SK-N-SH treated with all-trans-retinoic acid at 6 μM for 48 hours (cell line): Measurements from ENCODE around the gene EVPL.

ENCODE experiments used
- ATAC-seq: fragments of 200-7000 bp; cut with Tn5 transposase; 3 replicates; pipeline ENCODE4 v1.9.1; 2020; ENCODE audit warnings: mild to moderate bottlenecking, moderate library complexity
- ARNTL ChIP-seq: fragments of 450-650 bp; formaldehyde crosslinking; IDR thresholded peaks from 2 replicates; pipeline ENCODE4 v1.5.0; 2020; ENCODE audit warnings: low read depth, mild to moderate bottlenecking, moderate library complexity, borderline replicate concordance
- BACH2 ChIP-seq: fragments of 250-450 bp; sonication (Bioruptor Pico); IDR thresholded peaks from 2 replicates; pipeline ENCODE4 v1.9.0; 2021; ENCODE audit warnings: mild to moderate bottlenecking, borderline replicate concordance
- CSDC2 ChIP-seq: fragments of 250-450 bp; sonication (Bioruptor Pico); IDR thresholded peaks from 2 replicates; pipeline ENCODE4 v1.5.0; 2020; ENCODE audit warnings: mild to moderate bottlenecking, moderate library complexity
- ESRRG ChIP-seq: fragments of 250-450 bp; sonication (Bioruptor Pico); IDR thresholded peaks from 2 replicates; pipeline ENCODE4 v1.6.1; 2021; ENCODE audit warnings: mild to moderate bottlenecking
- GLIS3 ChIP-seq: fragments of 250-450 bp; sonication (Bioruptor Pico); IDR thresholded peaks from 2 replicates; pipeline ENCODE4 v1.5.0; 2020; ENCODE audit warnings: mild to moderate bottlenecking, moderate library complexity
- ISL1 ChIP-seq: fragments of 250-450 bp; sonication (Bioruptor Pico); IDR thresholded peaks from 2 replicates; pipeline ENCODE4 v2.1.2; 2022; ENCODE audit warnings: mild to moderate bottlenecking, moderate library complexity
- OSR1 ChIP-seq: fragments of 250-450 bp; sonication (Bioruptor Pico); IDR thresholded peaks from 2 replicates; pipeline ENCODE4 v1.8.0; 2022; ENCODE audit warnings: moderate library complexity, mild to moderate bottlenecking, inconsistent platforms
- PPARA ChIP-seq: fragments of 250-450 bp; sonication (Bioruptor Pico); IDR thresholded peaks from 2 replicates; pipeline ENCODE4 v1.5.0; 2020; ENCODE audit warnings: mild to moderate bottlenecking, borderline replicate concordance
- RARB ChIP-seq: fragments of 250-450 bp; sonication (Bioruptor Pico); IDR thresholded peaks from 2 replicates; pipeline ENCODE4 v1.8.0; 2021; ENCODE audit warnings: mild to moderate bottlenecking, moderate library complexity
- SNAI2 ChIP-seq: fragments of 250-450 bp; sonication (Bioruptor Pico); IDR thresholded peaks from 2 replicates; pipeline ENCODE4 v1.5.0; 2020; ENCODE audit warnings: mild to moderate bottlenecking, moderate library complexity
- TCF4 ChIP-seq: fragments of 250-450 bp; sonication (Bioruptor Pico); IDR thresholded peaks from 2 replicates; pipeline ENCODE4 v1.8.0; 2021; ENCODE audit warnings: mild to moderate bottlenecking, moderate library complexity, borderline replicate concordance
- TOX ChIP-seq: fragments of 250-450 bp; sonication (Bioruptor Pico); IDR thresholded peaks from 2 replicates; pipeline ENCODE4 v1.8.0; 2021; ENCODE audit warnings: mild to moderate bottlenecking, moderate library complexity, borderline replicate concordance
- ZC3H10 ChIP-seq: fragments of 250-450 bp; sonication (Bioruptor Pico); IDR thresholded peaks from 2 replicates; pipeline ENCODE4 v1.5.1; 2021; ENCODE audit warnings: mild to moderate bottlenecking, moderate library complexity
- ZFP3 ChIP-seq: fragments of 250-450 bp; sonication (Bioruptor Pico); IDR thresholded peaks from 2 replicates; pipeline ENCODE4 v1.5.0; 2020; ENCODE audit warnings: mild to moderate bottlenecking, moderate library complexity
- ZFP30 ChIP-seq: fragments of 450-650 bp; formaldehyde crosslinking; IDR thresholded peaks from 2 replicates; pipeline ENCODE4 v1.5.0; 2022; ENCODE audit warnings: mild to moderate bottlenecking, moderate library complexity
- ZNF565 ChIP-seq: fragments of 450-650 bp; formaldehyde crosslinking; conservative IDR thresholded peaks from 2 replicates; pipeline ENCODE4 v1.5.0; 2020; ENCODE audit warnings: low read depth, mild to moderate bottlenecking, moderate library complexity
- ZNF70 ChIP-seq: fragments of 450-650 bp; formaldehyde crosslinking; IDR thresholded peaks from 2 replicates; pipeline ENCODE4 v1.5.0; 2020; ENCODE audit warnings: mild to moderate bottlenecking, moderate library complexity
- ZNF8 ChIP-seq: fragments of 450-650 bp; formaldehyde crosslinking; IDR thresholded peaks from 2 replicates; pipeline ENCODE4 v1.5.0; 2020; ENCODE audit warnings: mild to moderate bottlenecking, moderate library complexity
- TF ChIP-seq, protein P1 (sequence below): fragments of 250-450 bp; sonication (Bioruptor Pico); IDR thresholded peaks from 2 replicates; pipeline ENCODE4 v1.5.1; 2020; ENCODE audit warnings: low read depth, mild to moderate bottlenecking, moderate library complexity
- TF ChIP-seq, protein P2 (sequence below): fragments of 250-450 bp; sonication (Bioruptor Pico); IDR thresholded peaks from 2 replicates; pipeline ENCODE4 v1.8.0; 2021; ENCODE audit warnings: low read depth, mild to moderate bottlenecking, moderate library complexity, borderline replicate concordance
- TF ChIP-seq, protein P3 (sequence below): fragments of 250-450 bp; sonication (Bioruptor Pico); IDR thresholded peaks from 2 replicates; pipeline ENCODE4 v1.8.0; 2020; ENCODE audit warnings: mild to moderate bottlenecking, moderate library complexity, borderline replicate concordance
- TF ChIP-seq, protein P4 (sequence below): fragments of 250-450 bp; sonication (Bioruptor Pico); IDR thresholded peaks from 2 replicates; pipeline ENCODE4 v1.5.1; 2021; ENCODE audit warnings: mild to moderate bottlenecking, moderate library complexity
- TF ChIP-seq, protein P5 (sequence below): fragments of 250-450 bp; sonication (Bioruptor Pico); IDR thresholded peaks from 2 replicates; pipeline ENCODE4 v1.5.0; 2020; ENCODE audit warnings: mild to moderate bottlenecking, moderate library complexity

EVPL gene

DNA sequence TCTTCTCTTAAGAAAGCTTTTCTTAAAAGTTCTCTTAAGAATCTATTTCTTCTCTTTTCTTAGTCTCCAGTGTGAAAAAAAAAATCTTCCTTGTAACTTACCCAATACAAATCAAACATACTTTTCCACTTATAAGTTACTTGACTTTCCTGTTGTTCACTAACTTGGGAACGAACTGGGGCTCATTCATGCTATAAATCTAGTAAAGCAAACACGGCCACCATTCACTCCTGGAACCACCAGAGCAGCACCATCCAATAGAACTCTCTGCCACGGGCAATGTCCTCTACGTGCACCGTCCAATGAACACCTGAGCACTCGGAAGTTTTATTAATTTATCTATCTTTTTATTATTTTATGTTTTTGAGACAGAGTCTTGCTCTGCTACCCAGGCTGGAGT is 24.5 kb upstream of the EVPL start:
- ATAC-seq = no peak
- TF ChIP-seq ISL1 (CRISPR knock-in tag) (no peak), SNAI2 (CRISPR knock-in tag) (no peak), CSDC2 (CRISPR knock-in tag) (no peak), TCF4 (CRISPR knock-in tag) (no peak), ZFP3 (CRISPR knock-in tag) (no peak), RARB (CRISPR knock-in tag) (no peak), ZFP30 (CRISPR knock-in tag) (no peak), ARNTL (CRISPR knock-in tag) (no peak), ZNF70 (CRISPR knock-in tag) (no peak)
- TF ChIP-seq, protein P1, sequence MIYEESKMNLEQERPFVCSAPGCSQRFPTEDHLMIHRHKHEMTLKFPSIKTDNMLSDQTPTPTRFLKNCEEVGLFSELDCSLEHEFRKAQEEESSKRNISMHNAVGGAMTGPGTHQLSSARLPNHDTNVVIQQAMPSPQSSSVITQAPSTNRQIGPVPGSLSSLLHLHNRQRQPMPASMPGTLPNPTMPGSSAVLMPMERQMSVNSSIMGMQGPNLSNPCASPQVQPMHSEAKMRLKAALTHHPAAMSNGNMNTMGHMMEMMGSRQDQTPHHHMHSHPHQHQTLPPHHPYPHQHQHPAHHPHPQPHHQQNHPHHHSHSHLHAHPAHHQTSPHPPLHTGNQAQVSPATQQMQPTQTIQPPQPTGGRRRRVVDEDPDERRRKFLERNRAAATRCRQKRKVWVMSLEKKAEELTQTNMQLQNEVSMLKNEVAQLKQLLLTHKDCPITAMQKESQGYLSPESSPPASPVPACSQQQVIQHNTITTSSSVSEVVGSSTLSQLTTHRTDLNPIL (CRISPR knock-in tag) = no peak
- TF ChIP-seq, protein P2, sequence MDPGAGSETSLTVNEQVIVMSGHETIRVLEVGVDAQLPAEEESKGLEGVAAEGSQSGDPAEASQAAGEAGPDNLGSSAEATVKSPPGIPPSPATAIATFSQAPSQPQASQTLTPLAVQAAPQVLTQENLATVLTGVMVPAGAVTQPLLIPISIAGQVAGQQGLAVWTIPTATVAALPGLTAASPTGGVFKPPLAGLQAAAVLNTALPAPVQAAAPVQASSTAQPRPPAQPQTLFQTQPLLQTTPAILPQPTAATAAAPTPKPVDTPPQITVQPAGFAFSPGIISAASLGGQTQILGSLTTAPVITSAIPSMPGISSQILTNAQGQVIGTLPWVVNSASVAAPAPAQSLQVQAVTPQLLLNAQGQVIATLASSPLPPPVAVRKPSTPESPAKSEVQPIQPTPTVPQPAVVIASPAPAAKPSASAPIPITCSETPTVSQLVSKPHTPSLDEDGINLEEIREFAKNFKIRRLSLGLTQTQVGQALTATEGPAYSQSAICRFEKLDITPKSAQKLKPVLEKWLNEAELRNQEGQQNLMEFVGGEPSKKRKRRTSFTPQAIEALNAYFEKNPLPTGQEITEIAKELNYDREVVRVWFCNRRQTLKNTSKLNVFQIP (CRISPR knock-in tag) = no peak

DNA sequence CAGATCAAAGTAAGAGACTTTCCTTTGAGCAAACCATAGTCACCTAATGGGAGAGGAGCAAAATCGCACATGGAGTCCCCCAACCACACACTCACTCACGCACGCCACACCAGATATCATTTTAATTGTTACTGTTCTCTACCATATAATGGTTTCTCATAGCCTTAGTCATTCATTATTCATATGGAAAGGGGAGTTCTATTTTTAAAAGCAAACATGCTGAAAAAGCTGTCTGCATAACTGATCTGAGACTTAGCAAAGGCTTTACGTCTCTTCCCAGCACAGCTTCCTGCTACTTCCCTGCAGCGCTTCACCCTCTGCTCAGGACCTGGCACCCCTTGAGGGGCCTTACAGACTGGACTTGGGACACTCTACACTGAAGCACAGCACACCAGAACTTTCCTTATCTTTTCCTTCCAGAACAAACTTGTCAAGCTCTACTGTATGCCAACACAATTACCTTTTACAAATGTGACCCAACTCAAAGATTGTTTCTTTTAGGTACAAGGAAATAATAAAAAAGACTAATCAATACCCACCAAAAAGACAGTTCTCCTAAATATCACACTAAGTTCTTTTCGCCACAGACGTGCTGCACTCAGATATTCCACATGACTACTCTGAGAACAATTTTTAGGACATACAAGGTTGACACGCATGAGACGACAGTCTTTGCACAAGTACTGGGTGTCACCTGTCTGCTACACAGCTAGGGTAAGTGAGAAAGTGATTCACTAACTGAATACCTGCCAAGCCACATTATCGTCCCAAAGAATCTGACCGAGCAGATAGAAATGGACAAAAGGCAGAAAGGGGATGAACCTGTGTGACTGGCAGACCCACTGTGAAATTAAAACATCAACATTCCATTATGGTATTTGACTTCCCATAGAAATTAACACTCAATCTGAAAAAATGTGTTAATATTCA is 23.7 kb upstream of the EVPL start:
- no peak for TF ChIP-seq ZNF565 (CRISPR knock-in tag)
- no peak for TF ChIP-seq TOX (CRISPR knock-in tag)
- TF ChIP-seq ZNF70 (CRISPR knock-in tag) = no peak
- no peak for TF ChIP-seq OSR1 (CRISPR knock-in tag)
- TF ChIP-seq, protein P1 (CRISPR knock-in tag) = no peak
- TF ChIP-seq SNAI2 (CRISPR knock-in tag) = no peak
- TF ChIP-seq, protein P2 (CRISPR knock-in tag) = no peak
- TF ChIP-seq ZNF8 = no peak
- no peak for TF ChIP-seq CSDC2 (CRISPR knock-in tag)
- TF ChIP-seq GLIS3 (CRISPR knock-in tag) = no peak
- no peak for TF ChIP-seq ZFP3 (CRISPR knock-in tag)
- TF ChIP-seq ARNTL (CRISPR knock-in tag) = no peak
- no peak for TF ChIP-seq RARB (CRISPR knock-in tag)
- no peak for TF ChIP-seq ESRRG
- TF ChIP-seq PPARA (CRISPR knock-in tag) = no peak
- no peak for TF ChIP-seq BACH2 (CRISPR knock-in tag)
- TF ChIP-seq TCF4 (CRISPR knock-in tag) = no peak
- TF ChIP-seq, protein P3, sequence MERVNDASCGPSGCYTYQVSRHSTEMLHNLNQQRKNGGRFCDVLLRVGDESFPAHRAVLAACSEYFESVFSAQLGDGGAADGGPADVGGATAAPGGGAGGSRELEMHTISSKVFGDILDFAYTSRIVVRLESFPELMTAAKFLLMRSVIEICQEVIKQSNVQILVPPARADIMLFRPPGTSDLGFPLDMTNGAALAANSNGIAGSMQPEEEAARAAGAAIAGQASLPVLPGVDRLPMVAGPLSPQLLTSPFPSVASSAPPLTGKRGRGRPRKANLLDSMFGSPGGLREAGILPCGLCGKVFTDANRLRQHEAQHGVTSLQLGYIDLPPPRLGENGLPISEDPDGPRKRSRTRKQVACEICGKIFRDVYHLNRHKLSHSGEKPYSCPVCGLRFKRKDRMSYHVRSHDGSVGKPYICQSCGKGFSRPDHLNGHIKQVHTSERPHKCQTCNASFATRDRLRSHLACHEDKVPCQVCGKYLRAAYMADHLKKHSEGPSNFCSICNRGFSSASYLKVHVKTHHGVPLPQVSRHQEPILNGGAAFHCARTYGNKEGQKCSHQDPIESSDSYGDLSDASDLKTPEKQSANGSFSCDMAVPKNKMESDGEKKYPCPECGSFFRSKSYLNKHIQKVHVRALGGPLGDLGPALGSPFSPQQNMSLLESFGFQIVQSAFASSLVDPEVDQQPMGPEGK (CRISPR knock-in tag) = no peak
- no peak for ATAC-seq

DNA sequence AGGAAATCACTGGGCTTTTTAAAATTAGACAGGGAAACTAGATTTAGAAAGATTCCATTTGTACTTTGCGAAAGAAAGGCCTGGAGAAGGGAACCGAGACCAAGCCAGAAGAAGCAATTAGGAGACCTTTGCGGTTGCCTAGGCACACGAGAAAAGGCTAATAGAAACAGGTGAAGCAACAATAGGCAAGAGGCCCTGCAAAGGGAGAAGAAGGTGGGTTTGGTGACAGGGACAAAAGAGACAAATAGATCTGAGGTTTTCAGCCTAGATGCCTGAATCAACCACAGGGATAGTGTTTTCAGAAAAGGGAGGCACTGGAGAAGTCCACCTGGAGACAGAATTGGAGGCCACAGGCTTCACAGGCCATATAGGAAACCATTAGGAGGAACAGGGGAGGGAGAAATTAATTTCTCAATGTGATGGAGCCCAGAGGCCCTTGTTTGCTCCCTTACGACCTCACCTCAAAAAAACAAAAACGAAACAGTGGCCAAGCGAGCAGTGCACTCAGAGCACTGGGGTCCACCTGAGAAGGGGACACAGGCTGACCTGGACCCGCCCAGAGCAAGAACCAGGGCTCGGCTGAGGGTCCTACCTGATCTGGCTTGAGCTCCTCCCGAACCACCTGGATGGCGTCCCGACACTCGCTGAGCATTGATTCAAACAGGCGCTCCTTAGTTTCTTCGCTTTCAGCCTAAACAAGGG is 22.9 kb upstream of the EVPL start:
- no peak for ATAC-seq
- TF ChIP-seq ISL1 (CRISPR knock-in tag) (no peak), SNAI2 (CRISPR knock-in tag) (no peak), ZFP30 (CRISPR knock-in tag) (no peak), OSR1 (CRISPR knock-in tag) (no peak), ZC3H10 (CRISPR knock-in tag) (no peak)
- TF ChIP-seq, protein P4, sequence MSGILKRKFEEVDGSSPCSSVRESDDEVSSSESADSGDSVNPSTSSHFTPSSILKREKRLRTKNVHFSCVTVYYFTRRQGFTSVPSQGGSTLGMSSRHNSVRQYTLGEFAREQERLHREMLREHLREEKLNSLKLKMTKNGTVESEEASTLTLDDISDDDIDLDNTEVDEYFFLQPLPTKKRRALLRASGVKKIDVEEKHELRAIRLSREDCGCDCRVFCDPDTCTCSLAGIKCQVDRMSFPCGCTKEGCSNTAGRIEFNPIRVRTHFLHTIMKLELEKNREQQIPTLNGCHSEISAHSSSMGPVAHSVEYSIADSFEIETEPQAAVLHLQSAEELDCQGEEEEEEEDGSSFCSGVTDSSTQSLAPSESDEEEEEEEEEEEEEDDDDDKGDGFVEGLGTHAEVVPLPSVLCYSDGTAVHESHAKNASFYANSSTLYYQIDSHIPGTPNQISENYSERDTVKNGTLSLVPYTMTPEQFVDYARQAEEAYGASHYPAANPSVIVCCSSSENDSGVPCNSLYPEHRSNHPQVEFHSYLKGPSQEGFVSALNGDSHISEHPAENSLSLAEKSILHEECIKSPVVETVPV (CRISPR knock-in tag) = no peak
- TF ChIP-seq, protein P5, sequence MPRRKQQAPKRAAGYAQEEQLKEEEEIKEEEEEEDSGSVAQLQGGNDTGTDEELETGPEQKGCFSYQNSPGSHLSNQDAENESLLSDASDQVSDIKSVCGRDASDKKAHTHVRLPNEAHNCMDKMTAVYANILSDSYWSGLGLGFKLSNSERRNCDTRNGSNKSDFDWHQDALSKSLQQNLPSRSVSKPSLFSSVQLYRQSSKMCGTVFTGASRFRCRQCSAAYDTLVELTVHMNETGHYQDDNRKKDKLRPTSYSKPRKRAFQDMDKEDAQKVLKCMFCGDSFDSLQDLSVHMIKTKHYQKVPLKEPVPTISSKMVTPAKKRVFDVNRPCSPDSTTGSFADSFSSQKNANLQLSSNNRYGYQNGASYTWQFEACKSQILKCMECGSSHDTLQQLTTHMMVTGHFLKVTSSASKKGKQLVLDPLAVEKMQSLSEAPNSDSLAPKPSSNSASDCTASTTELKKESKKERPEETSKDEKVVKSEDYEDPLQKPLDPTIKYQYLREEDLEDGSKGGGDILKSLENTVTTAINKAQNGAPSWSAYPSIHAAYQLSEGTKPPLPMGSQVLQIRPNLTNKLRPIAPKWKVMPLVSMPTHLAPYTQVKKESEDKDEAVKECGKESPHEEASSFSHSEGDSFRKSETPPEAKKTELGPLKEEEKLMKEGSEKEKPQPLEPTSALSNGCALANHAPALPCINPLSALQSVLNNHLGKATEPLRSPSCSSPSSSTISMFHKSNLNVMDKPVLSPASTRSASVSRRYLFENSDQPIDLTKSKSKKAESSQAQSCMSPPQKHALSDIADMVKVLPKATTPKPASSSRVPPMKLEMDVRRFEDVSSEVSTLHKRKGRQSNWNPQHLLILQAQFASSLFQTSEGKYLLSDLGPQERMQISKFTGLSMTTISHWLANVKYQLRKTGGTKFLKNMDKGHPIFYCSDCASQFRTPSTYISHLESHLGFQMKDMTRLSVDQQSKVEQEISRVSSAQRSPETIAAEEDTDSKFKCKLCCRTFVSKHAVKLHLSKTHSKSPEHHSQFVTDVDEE (CRISPR knock-in tag) = no peak
